ENCODE data around the gene SLCO3A1. TPM values are rescaled to one million over a fixed set of nuclear protein-coding genes. Genes with fewer than 3 reads are reported as not detected.

Gene SLCO3A1
- total RNA-seq, 1 experiment from 2014 or later, result not detected

- no peaks in the 10 kb centered on the region for H3K36me3 ChIP-seq
- no peak overlapping the region for H3K27ac ChIP-seq
- no peak for DNase-seq (ENCODE audit: low read depth in 1 of 2, low spot score in 2 of 2)
- no peak overlapping the region for H3K4me3 ChIP-seq
- H3K4me1 ChIP-seq (replicated peaks), result no peaks in the 10 kb centered on the region
- no peaks in the 10 kb centered on the region for H3K27me3 ChIP-seq (replicated peaks)
- no peaks in the 10 kb centered on the region for H3K9me3 ChIP-seq (replicated peaks)
Measured at GRCh38 chr15:92076541-92076940, 223.0 kb downstream of the SLCO3A1 start.

- peak; percentile 29 to 52 for DNase-seq (ENCODE audit: low read depth in 1 of 2, low spot score in 2 of 2)
- Histone ChIP-seq H3K36me3 (no peaks in the 10 kb centered on the region), H3K4me1 (replicated peaks) (no peaks in the 10 kb centered on the region), H3K27ac (no peak overlapping the region), H3K4me3 (no peak overlapping the region), H3K9me3 (replicated peaks) (no peaks in the 10 kb centered on the region), H3K27me3 (replicated peaks) (no peaks in the 10 kb centered on the region)
Measured at GRCh38 chr15:92077353-92078085, 224.0 kb downstream of the SLCO3A1 start.

GRCh38 chr15:92078270-92078669 lies 224.8 kb downstream of the SLCO3A1 start:
- Histone ChIP-seq H3K27ac (no peak overlapping the region), H3K4me1 (replicated peaks) (no peaks in the 10 kb centered on the region), H3K4me3 (no peak overlapping the region), H3K9me3 (replicated peaks) (no peaks in the 10 kb centered on the region), H3K27me3 (replicated peaks) (no peaks in the 10 kb centered on the region), H3K36me3 (no peaks in the 10 kb centered on the region)
- no peak for DNase-seq (ENCODE audit: low read depth in 1 of 2, low spot score in 2 of 2)

- H3K4me3 ChIP-seq, result no peak overlapping the region
- no peaks in the 10 kb centered on the region for H3K9me3 ChIP-seq (replicated peaks)
- no peaks in the 10 kb centered on the region for H3K4me1 ChIP-seq (replicated peaks)
- H3K36me3 ChIP-seq, result no peaks in the 10 kb centered on the region
- no peak overlapping the region for H3K27ac ChIP-seq
- H3K27me3 ChIP-seq (replicated peaks), result no peaks in the 10 kb centered on the region
- DNase-seq (ENCODE audit: low read depth in 1 of 2, low spot score in 2 of 2), result no peak
Measured at GRCh38 chr15:92079047-92079446, 225.5 kb downstream of the SLCO3A1 start.

- no peak for DNase-seq (ENCODE audit: low read depth in 1 of 2, low spot score in 2 of 2)
- H3K9me3 ChIP-seq (replicated peaks), result no peaks in the 10 kb centered on the region
- H3K4me3 ChIP-seq, result no peak overlapping the region
- H3K27ac ChIP-seq, result no peak overlapping the region
- H3K27me3 ChIP-seq (replicated peaks), result no peaks in the 10 kb centered on the region
- no peaks in the 10 kb centered on the region for H3K4me1 ChIP-seq (replicated peaks)
- no peaks in the 10 kb centered on the region for H3K36me3 ChIP-seq
Measured at GRCh38 chr15:92079647-92080255, 226.2 kb downstream of the SLCO3A1 start.

GRCh38 chr15:92082006-92082843 lies 228.7 kb downstream of the SLCO3A1 start:
- Histone ChIP-seq H3K36me3 (no peaks in the 10 kb centered on the region), H3K4me1 (replicated peaks) (no peaks in the 10 kb centered on the region), H3K27ac (no peak overlapping the region), H3K9me3 (replicated peaks) (no peaks in the 10 kb centered on the region), H3K27me3 (replicated peaks) (no peaks in the 10 kb centered on the region), H3K4me3 (no peak overlapping the region)
- DNase-seq (ENCODE audit: low read depth in 1 of 2, low spot score in 2 of 2), result peak; percentile 47 to 58

GRCh38 chr15:92083190-92083589 lies 229.7 kb downstream of the SLCO3A1 start:
- H3K4me1 ChIP-seq (replicated peaks), result no peaks in the 10 kb centered on the region
- DNase-seq (ENCODE audit: low read depth in 1 of 2, low spot score in 2 of 2), result no peak
- H3K4me3 ChIP-seq, result no peak overlapping the region
- no peaks in the 10 kb centered on the region for H3K27me3 ChIP-seq (replicated peaks)
- no peaks in the 10 kb centered on the region for H3K9me3 ChIP-seq (replicated peaks)
- H3K27ac ChIP-seq, result no peak overlapping the region
- H3K36me3 ChIP-seq, result no peaks in the 10 kb centered on the region

GRCh38 chr15:92087211-92087610 lies 233.7 kb downstream of the SLCO3A1 start:
- DNase-seq (ENCODE audit: low read depth in 1 of 2, low spot score in 2 of 2), result no peak
- Histone ChIP-seq H3K9me3 (replicated peaks) (no peaks in the 10 kb centered on the region), H3K4me1 (replicated peaks) (no peaks in the 10 kb centered on the region), H3K4me3 (no peak overlapping the region), H3K36me3 (no peaks in the 10 kb centered on the region), H3K27me3 (replicated peaks) (no peaks in the 10 kb centered on the region), H3K27ac (no peak overlapping the region)

- Histone ChIP-seq H3K36me3 (no peaks in the 10 kb centered on the region), H3K27me3 (replicated peaks) (peaks cover 4% of the 10 kb centered on the region; the same call in 1 of the 2 replicates), H3K4me3 (no peak overlapping the region), H3K9me3 (replicated peaks) (no peaks in the 10 kb centered on the region), H3K4me1 (replicated peaks) (no peaks in the 10 kb centered on the region), H3K27ac (no peak overlapping the region)
- peak; percentile 21 to 54 for DNase-seq (ENCODE audit: low read depth in 1 of 2, low spot score in 2 of 2)
Measured at GRCh38 chr15:92091155-92091734, 237.7 kb downstream of the SLCO3A1 start.

GRCh38 chr15:92092289-92093105 lies 239.0 kb downstream of the SLCO3A1 start:
- Histone ChIP-seq H3K27ac (no peak overlapping the region), H3K4me1 (replicated peaks) (no peaks in the 10 kb centered on the region), H3K27me3 (replicated peaks) (peaks cover 4% of the 10 kb centered on the region; the same call in 1 of the 2 replicates), H3K36me3 (no peaks in the 10 kb centered on the region), H3K9me3 (replicated peaks) (no peaks in the 10 kb centered on the region), H3K4me3 (no peak overlapping the region)
- DNase-seq (ENCODE audit: low read depth in 1 of 2, low spot score in 2 of 2), result no peak

- H3K27me3 ChIP-seq (replicated peaks), result peaks cover 4% of the 10 kb centered on the region; the same call in 1 of the 2 replicates
- H3K4me3 ChIP-seq, result no peak overlapping the region
- no peaks in the 10 kb centered on the region for H3K9me3 ChIP-seq (replicated peaks)
- no peaks in the 10 kb centered on the region for H3K4me1 ChIP-seq (replicated peaks)
- DNase-seq (ENCODE audit: low read depth in 1 of 2, low spot score in 2 of 2), result no peak
- H3K36me3 ChIP-seq, result no peaks in the 10 kb centered on the region
- no peak overlapping the region for H3K27ac ChIP-seq
Measured at GRCh38 chr15:92095693-92096092, 242.2 kb downstream of the SLCO3A1 start.

- Histone ChIP-seq H3K27ac (no peak overlapping the region), H3K9me3 (replicated peaks) (no peaks in the 10 kb centered on the region), H3K36me3 (no peaks in the 10 kb centered on the region), H3K27me3 (replicated peaks) (peaks cover 2% of the 10 kb centered on the region; the same call in 1 of the 2 replicates), H3K4me3 (no peak overlapping the region), H3K4me1 (replicated peaks) (no peaks in the 10 kb centered on the region)
- DNase-seq (ENCODE audit: low read depth in 1 of 2, low spot score in 2 of 2), result peak in 1 of 2 experiments; percentile 41
Measured at GRCh38 chr15:92097474-92098178, 244.1 kb downstream of the SLCO3A1 start.
